Gastroesophageal sphincter (tissue), 3 donors: ENCODE measurements around the gene WDR82.

ENCODE experiments used
- CTCF ChIP-seq, 4 experiments: fragments of 200-600 bp in 2 of 4; fragments of 450-650 bp in 2 of 4; sonication (generic) in 1 of 4; IDR thresholded peaks; one replicate each; pipeline ENCODE4 v1.5.1; 2017 to 2019; ENCODE audit warnings: antibody characterized with exemption in 4 of 4, mild to moderate bottlenecking in 2 of 4, moderate library complexity in 2 of 4
- EP300 ChIP-seq: sonication (generic); formaldehyde crosslinking; IDR thresholded peaks from one replicate; pipeline ENCODE4 v1.6.1; 2017; ENCODE audit warnings: antibody characterized with exemption, mild to moderate bottlenecking

DNA sequence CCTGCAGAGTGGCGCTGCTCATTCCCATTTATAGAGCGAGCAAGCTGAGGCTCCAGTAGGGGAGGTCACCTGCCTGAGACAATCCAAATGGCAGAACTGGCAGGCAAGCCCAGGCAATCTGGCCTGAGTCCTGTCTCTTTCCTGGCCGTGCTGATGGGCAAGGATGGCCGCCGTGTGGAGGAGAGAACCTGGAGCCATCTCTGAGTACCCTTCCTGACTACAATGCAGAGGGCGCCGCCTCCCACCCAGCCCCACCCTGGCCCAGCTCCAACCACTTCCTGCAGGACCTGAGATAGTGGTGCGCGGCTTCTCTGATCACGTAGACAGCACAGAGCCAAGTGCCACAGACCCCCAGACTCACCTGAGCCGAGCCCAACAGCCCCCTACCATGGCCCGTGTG is 60.0 kb downstream of the WDR82 start:
- TF ChIP-seq CTCF (IDR thresholded peaks at IDR 0.05) (no peak), EP300 (no peak)
